Neuron (in vitro differentiated cells): ENCODE results near the gene POLR3C.
"Not testable (repeated sequence)": the region's sequence is repeated elsewhere in the genome, so short reads cannot be mapped to it uniquely, and the experiment has no call there.

Source experiments
- H2AFZ ChIP-seq: one replicate; pipeline ENCODE4 v1.6.1; 2013; ENCODE audit warnings: low read depth, mild to moderate bottlenecking, inconsistent platforms, low read length, moderate library complexity
- H3K27me3 ChIP-seq: one replicate; pipeline ENCODE4 v1.6.1; 2013; ENCODE audit warnings: low read length; ENCODE audit not compliant: insufficient read depth
- H3K36me3 ChIP-seq: one replicate; pipeline ENCODE4 v1.6.1; 2013; ENCODE audit warnings: low read length; ENCODE audit not compliant: insufficient read depth
- H3K4me1 ChIP-seq: one replicate; pipeline ENCODE4 v1.6.1; 2013; ENCODE audit warnings: low read length; ENCODE audit not compliant: insufficient read depth
- H3K4me3 ChIP-seq: 2 replicates; pipeline ENCODE4 v1.5.1; 2013; ENCODE audit warnings: mild to moderate bottlenecking, low read length, moderate library complexity
- H3K9me3 ChIP-seq: one replicate; pipeline ENCODE4 v1.6.1; 2013; ENCODE audit warnings: low read length

POLR3C gene, protein sequence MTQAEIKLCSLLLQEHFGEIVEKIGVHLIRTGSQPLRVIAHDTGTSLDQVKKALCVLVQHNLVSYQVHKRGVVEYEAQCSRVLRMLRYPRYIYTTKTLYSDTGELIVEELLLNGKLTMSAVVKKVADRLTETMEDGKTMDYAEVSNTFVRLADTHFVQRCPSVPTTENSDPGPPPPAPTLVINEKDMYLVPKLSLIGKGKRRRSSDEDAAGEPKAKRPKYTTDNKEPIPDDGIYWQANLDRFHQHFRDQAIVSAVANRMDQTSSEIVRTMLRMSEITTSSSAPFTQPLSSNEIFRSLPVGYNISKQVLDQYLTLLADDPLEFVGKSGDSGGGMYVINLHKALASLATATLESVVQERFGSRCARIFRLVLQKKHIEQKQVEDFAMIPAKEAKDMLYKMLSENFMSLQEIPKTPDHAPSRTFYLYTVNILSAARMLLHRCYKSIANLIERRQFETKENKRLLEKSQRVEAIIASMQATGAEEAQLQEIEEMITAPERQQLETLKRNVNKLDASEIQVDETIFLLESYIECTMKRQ

DNA sequence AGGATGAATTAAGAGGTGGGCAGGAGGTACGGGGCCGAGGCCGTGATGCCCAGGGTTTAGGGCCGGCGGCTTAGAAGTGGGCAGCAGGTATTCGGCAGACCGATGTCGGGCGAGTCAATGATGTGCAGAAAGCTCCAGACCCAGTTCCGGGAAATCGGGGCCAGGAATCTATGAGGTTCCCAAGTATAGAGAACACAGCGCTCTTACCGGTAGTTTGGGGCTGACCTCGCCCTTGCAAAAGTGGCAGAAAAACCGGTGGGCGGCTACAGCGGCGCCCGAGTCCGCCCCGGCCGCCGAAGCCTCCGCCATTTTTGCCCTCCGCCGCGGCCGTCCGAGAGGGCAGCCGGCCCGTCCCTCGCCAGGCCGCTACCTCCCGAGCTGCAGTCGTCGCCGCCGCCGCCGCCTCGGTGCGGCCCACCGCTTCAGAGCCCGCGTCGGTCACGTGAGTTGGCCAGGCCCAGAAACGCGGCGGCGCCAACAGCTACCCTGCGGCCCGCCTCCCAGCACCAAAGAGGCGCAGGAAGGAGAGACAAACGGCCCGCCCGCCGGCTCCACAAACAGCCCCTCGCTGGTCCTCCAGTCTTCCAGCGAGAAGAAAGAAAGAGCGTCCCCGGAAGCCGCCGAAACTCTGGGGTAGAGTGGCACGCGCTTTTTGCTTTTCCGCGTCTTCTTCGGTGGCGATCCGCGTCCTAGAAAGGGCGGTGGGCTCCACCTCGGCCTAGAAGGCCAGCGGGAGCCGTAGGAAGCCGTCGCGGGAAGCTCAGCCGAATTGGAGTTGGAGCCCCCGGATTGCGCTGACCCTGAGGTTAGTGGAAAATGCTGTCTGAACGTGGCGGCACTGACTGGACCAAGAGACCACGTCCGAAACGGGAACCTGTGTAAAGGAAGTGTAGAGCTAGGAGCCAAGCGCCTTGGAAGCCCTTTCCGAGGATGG is at the start of gene POLR3C, which contains the start of gene RNF115:
TSS of gene POLR3C (plus strand) at position 636 of the 934 bp plus-strand sequence. CDS start 1,577 bp downstream, outside the sequence.
TSS of gene RNF115 (minus strand) at position 531 of the 934 bp plus-strand sequence. CDS start at position 309, 222 bp downstream.
- no peaks in the 10 kb centered on the region for H3K27me3 ChIP-seq
- H3K9me3 ChIP-seq, result no peaks in the 10 kb centered on the region
- H3K4me3 ChIP-seq, result peak within 1 kb of the TSS; percentile 76
- peaks cover 32% of the 10 kb centered on the region for H3K36me3 ChIP-seq
- peak within 1 kb of the TSS; percentile 76 for H2AFZ ChIP-seq
- H3K4me1 ChIP-seq, result peaks cover 9% of the 10 kb centered on the region

DNA sequence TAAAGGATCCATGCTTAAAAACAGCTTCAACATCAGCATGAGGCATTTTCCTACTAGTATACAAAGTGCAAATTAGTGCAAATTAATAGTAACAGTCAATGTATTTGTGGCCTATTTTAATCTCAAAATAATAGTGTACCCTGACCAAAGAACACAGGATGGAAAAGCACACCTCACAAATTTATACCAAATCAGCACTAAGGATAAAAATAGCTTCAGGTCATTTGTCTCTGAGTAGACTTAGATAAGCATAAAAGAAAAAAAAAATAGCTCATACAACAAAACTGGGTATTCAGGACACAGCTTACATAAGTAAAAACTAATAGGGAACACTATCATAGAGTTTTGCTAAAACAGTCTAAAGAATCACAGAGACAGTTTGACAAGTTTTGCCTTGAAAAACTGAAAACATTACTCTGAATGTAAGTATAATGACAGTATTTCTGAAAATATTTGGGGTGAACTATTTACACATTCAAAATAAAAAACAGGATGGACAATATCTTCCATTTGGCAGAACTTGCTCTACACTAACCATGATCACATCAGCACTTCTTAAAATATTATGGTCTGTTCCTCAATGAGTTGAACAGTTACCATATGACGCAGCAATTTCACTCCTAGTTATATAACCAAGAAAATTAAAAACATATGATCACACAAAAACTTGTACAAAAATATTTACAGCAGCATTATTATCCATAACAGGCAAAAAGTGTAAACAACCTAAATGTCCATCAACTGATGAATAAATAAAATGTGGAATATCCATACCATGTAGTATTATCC is 46.4 kb upstream of the POLR3C start:
- Histone ChIP-seq H3K27me3 (no peaks in the 10 kb centered on the region), H3K4me3 (no peak overlapping the region), H3K36me3 (peaks cover 6% of the 10 kb centered on the region), H2AFZ (no peak overlapping the region), H3K4me1 (no peaks in the 10 kb centered on the region), H3K9me3 (peaks cover 4% of the 10 kb centered on the region)

DNA sequence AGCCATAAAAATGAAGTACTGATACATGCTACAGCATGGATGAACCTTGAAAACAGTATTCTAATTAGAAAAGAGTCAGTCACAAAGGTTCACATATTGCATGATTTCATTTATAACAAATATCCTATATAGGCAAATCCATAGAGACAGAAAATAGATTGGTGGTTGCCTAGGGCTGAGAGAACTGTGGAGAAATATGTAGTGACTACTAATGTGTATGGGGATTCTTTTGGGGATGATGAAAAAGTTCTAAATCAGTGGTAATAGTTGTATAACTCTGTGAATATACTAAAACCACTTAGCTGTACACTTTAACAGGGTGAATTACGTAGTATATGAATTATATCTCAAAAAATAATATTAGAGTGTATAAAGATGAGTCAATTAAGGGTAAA is 45.9 kb upstream of the POLR3C start:
- Histone ChIP-seq H3K36me3 (peaks cover 8% of the 10 kb centered on the region), H3K27me3 (no peaks in the 10 kb centered on the region), H2AFZ (no peak overlapping the region), H3K4me3 (no peak overlapping the region), H3K9me3 (peaks cover 2% of the 10 kb centered on the region), H3K4me1 (no peaks in the 10 kb centered on the region)

DNA sequence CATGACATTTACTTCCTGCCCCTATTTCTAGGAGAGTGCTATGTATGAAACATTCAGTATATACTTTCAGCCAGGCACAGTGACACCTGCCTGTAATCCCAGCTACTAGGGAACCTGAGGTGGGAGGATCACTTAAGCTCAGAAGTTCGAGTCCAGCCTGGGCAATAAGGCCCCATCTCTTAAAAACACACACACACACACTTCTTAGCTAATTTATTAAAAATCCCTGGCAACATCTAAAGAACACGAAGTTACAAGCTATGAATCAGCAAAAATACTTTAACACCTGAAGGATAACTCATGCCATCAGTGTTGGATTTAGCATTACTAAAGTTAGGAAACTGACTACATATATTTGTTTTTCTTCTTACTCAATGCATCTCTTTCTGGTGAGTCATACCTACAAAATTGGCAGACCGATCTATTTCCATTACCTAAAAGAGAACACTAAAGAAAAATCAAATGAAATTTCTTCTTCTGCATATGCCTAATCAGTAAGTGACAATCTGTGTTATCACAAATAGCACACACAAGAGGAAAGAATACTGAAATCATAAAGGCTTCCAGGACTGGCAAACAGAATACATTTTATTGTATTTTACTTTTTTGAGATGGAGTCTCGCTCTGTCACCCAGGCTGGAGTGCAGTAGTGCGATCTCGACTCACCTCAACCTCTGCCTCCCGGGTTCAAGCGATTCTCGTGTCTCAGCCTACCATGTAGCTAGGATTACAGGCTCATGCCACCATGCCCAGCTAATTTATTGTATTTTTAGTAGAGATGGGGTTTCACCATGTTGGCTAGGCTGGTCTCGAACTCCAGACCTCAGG is 41.5 kb upstream of the POLR3C start:
- Histone ChIP-seq H3K4me3 (no peak overlapping the region), H3K36me3 (peaks cover 14% of the 10 kb centered on the region), H2AFZ (no peak overlapping the region), H3K4me1 (no peaks in the 10 kb centered on the region), H3K27me3 (no peaks in the 10 kb centered on the region), H3K9me3 (no peaks in the 10 kb centered on the region)

DNA sequence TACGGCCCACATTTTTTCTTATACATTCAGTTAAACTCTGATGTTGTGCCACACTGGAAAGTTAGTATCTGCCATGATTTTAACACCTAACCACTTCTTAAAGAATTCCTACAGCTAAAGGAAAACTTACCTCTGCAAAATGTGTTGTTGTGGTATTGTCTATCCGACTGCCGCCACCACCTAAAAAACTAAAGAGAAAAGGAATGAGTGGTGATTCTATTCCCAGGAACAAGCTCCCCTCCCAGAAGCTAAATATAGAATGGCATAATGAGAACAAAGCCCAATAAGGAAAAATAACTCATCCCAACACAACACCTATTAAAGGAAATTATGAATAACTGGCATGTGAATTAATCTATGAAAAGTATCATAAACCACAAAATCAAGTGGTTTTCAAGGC is 39.6 kb upstream of the POLR3C start:
- Histone ChIP-seq H3K4me3 (no peak overlapping the region), H3K36me3 (peaks cover 21% of the 10 kb centered on the region)

DNA sequence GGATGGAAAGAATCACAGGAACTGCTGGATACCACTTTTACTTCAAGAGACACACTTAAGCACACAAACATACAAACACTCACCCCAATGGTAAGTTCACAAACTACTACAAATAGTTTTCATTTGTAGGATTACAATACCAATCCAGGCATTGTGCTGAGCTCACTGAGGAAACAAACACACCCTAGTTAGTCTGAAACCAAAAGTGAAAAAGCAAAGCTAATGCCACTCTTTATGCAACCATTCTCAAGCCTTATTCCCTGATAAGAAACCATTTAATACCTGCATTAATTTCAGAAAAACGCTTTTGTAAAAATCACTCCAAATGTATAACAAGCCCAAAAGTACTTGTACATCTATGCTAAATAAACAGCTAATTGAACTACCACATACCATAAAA is 38.5 kb upstream of the POLR3C start:
- no peak overlapping the region for H3K4me3 ChIP-seq
- no peaks in the 10 kb centered on the region for H3K27me3 ChIP-seq
- H3K9me3 ChIP-seq, result no peaks in the 10 kb centered on the region
- H3K4me1 ChIP-seq, result no peaks in the 10 kb centered on the region
- peaks cover 21% of the 10 kb centered on the region for H3K36me3 ChIP-seq
- no peak overlapping the region for H2AFZ ChIP-seq

More for the DNA sequence above, 39.6 kb upstream of the POLR3C start:
- Histone ChIP-seq H3K9me3 (no peaks in the 10 kb centered on the region), H3K4me1 (no peaks in the 10 kb centered on the region), H3K27me3 (no peaks in the 10 kb centered on the region), H2AFZ (no peak overlapping the region)

DNA sequence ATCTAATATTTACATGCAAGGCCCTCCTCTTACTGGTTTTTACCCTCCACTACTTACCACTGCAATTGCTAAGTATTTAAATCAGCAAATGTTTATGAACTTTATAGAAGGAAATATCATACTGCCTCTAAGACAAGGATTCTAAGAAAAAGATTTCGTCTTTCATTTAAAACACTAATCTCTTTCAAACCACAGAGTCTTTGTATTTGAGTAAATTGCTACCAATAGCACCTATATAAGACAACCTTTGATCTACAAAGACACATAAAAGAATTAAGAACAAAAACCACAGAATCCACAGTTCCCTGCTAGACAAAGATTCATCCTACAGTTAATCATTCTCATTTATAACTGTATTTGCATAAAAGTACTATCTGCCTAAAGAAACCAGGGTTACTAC is 37.7 kb upstream of the POLR3C start:
- Histone ChIP-seq H3K4me3 (no peak overlapping the region), H2AFZ (no peak overlapping the region), H3K9me3 (no peaks in the 10 kb centered on the region), H3K36me3 (peaks cover 21% of the 10 kb centered on the region), H3K27me3 (no peaks in the 10 kb centered on the region), H3K4me1 (no peaks in the 10 kb centered on the region)

DNA sequence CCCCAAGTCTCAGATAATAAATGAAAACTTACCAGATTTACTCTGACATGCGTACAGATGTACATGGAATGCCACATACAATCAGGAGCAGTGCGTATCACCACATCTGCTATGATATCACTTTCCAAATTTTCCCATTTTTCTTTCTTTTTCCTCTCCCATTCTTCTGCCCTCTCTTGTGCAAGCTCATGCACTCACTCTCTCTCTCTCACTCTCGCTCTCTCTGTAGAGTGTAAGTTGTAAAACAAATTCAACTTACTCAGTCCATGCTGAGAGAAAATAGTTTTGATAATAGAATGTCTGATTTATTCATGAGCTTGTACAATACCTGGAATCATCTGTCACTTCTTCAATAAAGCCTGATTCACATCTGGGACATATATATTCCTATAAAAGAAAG is 35.4 kb upstream of the POLR3C start:
- no peaks in the 10 kb centered on the region for H3K4me1 ChIP-seq
- no peaks in the 10 kb centered on the region for H3K9me3 ChIP-seq
- no peak overlapping the region for H2AFZ ChIP-seq
- H3K4me3 ChIP-seq, result no peak overlapping the region
- H3K36me3 ChIP-seq, result peaks cover 19% of the 10 kb centered on the region
- no peaks in the 10 kb centered on the region for H3K27me3 ChIP-seq

DNA sequence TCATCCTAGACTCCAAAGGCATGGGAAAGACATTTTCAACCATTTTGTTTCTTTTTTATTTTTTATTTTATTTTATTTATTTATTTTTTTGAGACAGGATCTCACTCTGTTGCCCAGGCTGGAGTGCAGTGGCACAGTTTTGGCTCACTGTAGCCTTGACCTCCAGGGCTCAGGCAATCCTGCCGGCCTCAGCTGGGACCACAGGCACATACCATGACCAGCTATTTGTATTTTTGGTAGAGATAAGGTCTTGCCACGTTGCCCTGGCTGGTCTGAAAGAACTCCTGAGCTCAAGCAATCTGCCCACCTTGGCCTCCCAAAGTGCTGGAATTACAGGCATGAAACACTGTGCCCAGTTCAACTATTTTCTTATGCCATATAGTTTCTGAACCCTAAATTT is 32.1 kb upstream of the POLR3C start:
- not testable (repeated sequence) for H3K4me1 ChIP-seq, H3K4me3 ChIP-seq, H3K9me3 ChIP-seq, H3K27me3 ChIP-seq, H2AFZ ChIP-seq
- H3K36me3 ChIP-seq, result peaks cover 12% of the 10 kb centered on the region

DNA sequence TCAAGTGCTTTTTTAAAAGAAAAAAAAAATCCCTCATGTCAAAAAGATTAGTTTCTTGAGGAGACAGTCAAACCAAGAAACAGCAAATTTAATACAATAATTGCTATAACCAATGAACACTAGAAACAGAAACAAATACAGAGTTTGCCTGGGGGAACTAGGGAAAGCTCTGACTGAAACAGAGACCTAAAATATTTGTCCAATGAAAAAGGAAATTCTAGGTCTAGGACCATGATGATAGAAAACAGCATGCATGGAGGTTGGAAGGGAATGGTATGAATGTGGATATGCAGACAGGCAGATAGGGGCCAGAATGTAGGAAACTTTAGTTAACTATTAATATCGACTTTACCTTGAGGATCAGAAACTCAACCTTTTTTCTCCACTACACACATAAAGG is 31.5 kb upstream of the POLR3C start:
- Histone ChIP-seq H3K4me3 (no peak overlapping the region), H3K4me1 (no peaks in the 10 kb centered on the region), H2AFZ (no peak overlapping the region), H3K27me3 (no peaks in the 10 kb centered on the region), H3K36me3 (peaks cover 12% of the 10 kb centered on the region), H3K9me3 (peaks cover 9% of the 10 kb centered on the region)

DNA sequence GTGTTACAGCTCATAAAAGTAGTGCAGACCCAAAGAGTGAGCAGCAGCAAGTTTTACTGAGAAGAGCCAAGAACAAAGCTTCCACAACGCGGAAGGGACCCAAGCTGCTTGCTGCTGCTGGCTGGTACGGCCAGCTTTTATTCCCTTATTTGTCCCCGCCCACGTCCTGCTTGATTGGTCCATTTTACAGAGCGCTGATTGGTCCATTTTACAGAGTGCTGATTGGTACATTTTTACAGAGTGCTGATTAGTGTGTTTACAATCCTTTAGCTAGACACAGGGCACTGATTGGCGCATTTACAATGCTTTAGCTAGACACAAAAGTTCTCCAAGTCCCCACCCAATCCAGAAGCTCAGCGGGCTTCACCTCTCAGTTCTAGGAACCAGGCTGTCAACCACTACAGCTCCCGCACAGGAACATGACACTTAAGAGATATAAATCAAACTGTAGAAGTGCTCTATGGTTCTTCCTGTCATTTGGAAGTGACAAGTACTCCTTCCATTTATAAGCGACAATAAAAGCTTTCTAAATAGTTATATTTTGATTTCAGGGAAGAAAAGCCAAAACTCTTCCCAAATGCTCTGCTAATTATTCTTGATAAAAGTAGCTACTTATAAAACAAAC is 28.6 kb upstream of the POLR3C start:
- no peaks in the 10 kb centered on the region for H3K27me3 ChIP-seq
- no peaks in the 10 kb centered on the region for H3K4me1 ChIP-seq
- H2AFZ ChIP-seq, result no peak overlapping the region
- peaks cover 5% of the 10 kb centered on the region for H3K36me3 ChIP-seq
- H3K4me3 ChIP-seq, result no peak overlapping the region
- H3K9me3 ChIP-seq, result peaks cover 9% of the 10 kb centered on the region
